Fibroblast of the aortic adventitia (primary cell): ENCODE data around the gene SLC38A11. TPM values are rescaled to one million over a fixed set of nuclear protein-coding genes. Genes with fewer than 3 reads are reported as not detected.
A peak's percentile ranks its signal among the peaks of the same experiment; 100 is the strongest.

ENCODE experiments used
- DNase-seq: peaks from one replicate; pipeline ENCODE4 v3.0.0-alpha.2; 2010; ENCODE audit warnings: low read depth
- H3K4me3 ChIP-seq: 2 replicates; pipeline ENCODE4 v1.5.1; 2011; ENCODE audit warnings: low read depth, mild to moderate bottlenecking, control low read depth, low read length, moderate library complexity
- total RNA-seq: library from RNA; depleted of rRNA; stranded (reverse); fragments of >200 nt; gene quantifications from 2 replicates; pipeline ENCODE4 v1.2.3, GENCODE V29; 2012; ENCODE audit warnings: low replicate concordance
- TF ChIP-seq, protein P1 (sequence below): IDR thresholded peaks from 2 replicates; pipeline ENCODE4 v1.5.1; 2011; ENCODE audit warnings: mild to moderate bottlenecking, low read length, control low read depth, inconsistent platforms; ENCODE audit not compliant: insufficient read depth

Gene SLC38A11
- total RNA-seq, 1 donor, result 0.45 TPM

DNA sequence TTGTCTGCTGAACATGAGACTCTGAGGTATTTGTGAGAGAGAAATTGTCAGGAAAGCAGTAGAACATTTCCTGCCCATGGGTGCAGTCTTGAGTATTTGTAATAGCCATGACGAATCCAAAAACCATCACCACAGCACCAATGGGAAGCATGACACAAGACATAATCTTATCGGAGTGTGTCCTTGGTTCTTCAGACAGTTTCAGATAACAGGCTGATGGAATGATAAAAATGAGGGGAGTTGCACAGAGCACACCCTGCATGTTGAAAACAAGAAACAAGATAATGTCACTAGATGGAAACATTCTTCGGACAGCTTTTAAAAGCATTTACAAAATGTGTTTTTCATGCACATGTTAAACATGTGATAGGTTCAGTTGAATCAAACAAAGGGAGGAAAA is 56.9 kb downstream of the SLC38A11 start:
- no peak overlapping the region for H3K4me3 ChIP-seq
- DNase-seq, result peak; percentile 91
- TF ChIP-seq, protein P1, sequence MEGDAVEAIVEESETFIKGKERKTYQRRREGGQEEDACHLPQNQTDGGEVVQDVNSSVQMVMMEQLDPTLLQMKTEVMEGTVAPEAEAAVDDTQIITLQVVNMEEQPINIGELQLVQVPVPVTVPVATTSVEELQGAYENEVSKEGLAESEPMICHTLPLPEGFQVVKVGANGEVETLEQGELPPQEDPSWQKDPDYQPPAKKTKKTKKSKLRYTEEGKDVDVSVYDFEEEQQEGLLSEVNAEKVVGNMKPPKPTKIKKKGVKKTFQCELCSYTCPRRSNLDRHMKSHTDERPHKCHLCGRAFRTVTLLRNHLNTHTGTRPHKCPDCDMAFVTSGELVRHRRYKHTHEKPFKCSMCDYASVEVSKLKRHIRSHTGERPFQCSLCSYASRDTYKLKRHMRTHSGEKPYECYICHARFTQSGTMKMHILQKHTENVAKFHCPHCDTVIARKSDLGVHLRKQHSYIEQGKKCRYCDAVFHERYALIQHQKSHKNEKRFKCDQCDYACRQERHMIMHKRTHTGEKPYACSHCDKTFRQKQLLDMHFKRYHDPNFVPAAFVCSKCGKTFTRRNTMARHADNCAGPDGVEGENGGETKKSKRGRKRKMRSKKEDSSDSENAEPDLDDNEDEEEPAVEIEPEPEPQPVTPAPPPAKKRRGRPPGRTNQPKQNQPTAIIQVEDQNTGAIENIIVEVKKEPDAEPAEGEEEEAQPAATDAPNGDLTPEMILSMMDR, result no peak

DNA sequence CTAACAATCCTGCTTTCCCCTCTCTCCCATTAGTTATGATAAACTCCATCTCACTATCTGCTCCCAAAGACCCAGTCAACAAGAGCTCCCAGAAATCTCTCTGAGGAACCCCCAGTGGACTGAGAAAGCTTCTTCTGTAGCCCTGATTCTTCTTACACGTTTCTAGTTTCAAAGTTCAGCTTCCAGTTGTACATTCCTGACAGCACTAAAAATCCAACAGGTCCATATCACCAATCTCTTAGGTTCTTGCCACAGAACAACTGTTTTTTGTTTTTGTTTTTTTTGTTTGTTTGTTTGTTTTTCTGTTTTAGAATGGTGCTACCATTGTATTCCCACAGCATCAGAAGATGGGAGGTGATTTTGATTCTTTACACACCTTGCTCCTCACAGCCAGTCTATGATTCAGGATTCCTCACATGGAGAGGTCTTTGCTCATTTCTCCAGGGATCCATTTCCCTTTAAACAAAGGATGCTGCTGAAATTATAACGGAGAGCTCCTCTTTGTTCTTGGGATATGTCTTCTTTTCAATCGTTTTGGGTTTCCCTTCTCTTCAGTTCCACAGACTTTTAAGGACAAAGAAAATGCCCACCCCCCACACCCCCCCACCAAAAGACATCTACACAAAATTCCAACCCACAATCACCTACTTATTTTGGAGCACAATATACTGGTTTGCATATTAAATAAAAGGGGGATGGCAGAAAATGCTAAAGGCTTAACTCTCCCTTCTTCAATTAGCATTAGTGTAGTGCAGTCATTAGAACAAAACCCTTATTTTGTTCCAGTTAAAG is 57.7 kb downstream of the SLC38A11 start:
- TF ChIP-seq, protein P1, result no peak
- DNase-seq, result no peak
- H3K4me3 ChIP-seq, result no peak overlapping the region

DNA sequence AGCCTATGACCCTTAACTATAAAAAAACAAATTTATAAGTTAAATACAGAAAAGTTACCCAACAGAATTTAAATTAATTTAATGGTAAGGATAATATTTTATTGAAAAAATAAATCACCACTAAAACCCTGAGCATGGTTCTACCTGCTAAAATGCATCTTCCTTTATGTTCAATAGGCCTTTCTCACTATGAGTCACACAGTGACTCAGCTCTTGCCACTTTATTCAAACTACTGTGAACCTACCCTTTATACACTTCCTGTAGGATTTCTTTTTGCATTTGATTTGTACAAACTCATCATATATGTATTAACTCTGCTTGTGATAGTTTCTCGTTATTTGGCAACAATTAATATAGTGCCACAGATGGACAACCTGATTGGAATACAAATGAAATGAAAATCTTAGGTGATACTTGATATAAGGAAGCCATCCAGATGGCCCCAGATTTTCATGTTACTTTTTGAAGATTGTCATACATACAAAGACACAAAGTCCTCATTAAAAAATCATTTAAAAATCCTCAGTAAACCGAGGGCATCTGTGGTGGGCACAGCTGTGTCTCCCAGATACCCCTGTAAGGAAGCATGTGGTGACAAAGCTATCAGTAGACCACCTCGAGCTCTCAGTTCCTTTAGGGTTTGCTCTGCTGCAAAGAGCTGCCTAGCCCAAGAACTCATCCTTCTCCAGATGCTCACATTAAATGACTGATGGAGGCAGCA is 58.5 kb downstream of the SLC38A11 start:
- peak; percentile 59 for DNase-seq
- no peak overlapping the region for H3K4me3 ChIP-seq
- TF ChIP-seq, protein P1, result no peak

DNA sequence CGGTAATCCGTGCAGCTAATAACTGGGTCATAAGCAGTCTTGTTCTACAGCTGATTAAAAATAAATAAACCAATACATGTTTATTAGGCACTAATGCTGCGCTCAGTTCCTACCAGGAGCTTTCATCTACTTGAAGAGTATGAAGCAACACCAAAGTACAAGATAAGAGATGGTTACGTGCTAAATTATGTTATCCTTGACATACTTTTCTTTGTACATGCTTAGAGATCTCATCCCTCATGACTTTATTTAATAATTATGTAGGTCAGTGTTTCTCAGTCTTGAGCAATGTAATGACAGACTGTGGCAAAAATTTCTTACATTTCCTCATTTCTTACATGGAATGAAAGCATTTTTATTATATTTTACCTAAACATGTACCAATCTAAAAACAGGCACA is 59.1 kb downstream of the SLC38A11 start:
- H3K4me3 ChIP-seq, result no peak overlapping the region
- peak; percentile 46 for DNase-seq
- TF ChIP-seq, protein P1, result no peak

GRCh38 chr2:164891460-164891859 is 63.9 kb downstream of the SLC38A11 start:
- TF ChIP-seq, protein P1, result no peak
- no peak overlapping the region for H3K4me3 ChIP-seq
- DNase-seq, result no peak

DNA sequence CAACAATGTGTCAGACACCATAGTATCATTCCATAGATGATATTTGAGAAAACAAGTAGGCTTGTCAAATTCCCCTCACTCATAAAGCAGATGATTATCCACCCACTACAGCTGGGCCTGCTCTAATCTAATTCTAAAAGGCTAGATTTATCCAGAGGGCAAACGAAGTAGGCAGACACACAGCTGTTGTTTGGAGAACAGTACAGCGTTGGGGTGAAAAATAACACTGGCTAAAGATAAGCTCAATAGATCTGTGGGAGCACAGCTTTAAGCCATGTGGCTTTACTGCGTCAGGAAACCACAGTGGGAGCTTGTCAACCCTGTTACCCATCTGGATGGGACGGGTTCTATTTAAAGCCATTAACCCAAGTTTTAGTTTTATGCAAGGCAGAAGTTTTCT is 64.8 kb downstream of the SLC38A11 start:
- H3K4me3 ChIP-seq, result no peak overlapping the region
- DNase-seq, result no peak
- TF ChIP-seq, protein P1, result no peak
